ENCODE results near the gene GPR176. TPM values are rescaled to one million over a fixed set of nuclear protein-coding genes. Genes with fewer than 3 reads are reported as not detected.

The GPR176 gene
- total and polyA plus RNA-seq, 9 donors = 0.68 to 8.5 (median 1.8) TPM

DNA sequence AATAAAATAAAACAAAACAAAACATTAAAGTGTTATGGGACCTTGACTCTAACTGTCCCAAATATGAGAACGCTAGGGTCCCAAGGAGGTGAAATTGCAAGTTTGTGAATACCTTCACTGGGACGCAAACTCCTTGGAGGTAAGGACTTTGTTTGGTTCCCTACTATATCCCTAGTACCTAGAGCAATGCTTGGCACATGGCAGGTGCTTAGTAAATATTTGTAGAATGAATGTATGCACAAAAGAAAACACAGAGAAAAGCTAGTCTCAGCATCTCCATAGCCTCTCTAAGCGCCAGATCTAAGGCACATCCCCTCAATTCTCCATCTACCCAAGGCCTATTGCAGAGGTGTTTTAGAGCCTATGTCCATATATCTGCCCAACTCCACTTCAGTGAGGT, 30.5 kb downstream of the GPR176 start:
- intact Hi-C loops (cut with DNase I) = loop anchor here in 1 of 4 donors (10.0 kb wide), 1 partner anchor 65 kb away; no protein-coding TSS in a partner anchor
- no peak for DNase-seq
- Histone ChIP-seq H3K9me3 (no peaks in the 10 kb centered on the region), H3K36me3 (no peaks in the 10 kb centered on the region), H3K27me3 (no peaks in the 10 kb centered on the region), H3K27ac (no peak overlapping the region), H3K4me3 (no peak overlapping the region), H3K4me1 (ENCODE audit: insufficient read depth) (peaks cover 2% of the 10 kb centered on the region)
- WGBS, 3 donors = 91 to 95% (median 92%) methylated on average over 3 of the region's 3 CpGs
- TF ChIP-seq EP300 (IDR thresholded peaks at IDR 0.05) = no peak
- no peak for TF ChIP-seq POLR2A (IDR thresholded peaks at IDR 0.05)
- TF ChIP-seq, protein P1, sequence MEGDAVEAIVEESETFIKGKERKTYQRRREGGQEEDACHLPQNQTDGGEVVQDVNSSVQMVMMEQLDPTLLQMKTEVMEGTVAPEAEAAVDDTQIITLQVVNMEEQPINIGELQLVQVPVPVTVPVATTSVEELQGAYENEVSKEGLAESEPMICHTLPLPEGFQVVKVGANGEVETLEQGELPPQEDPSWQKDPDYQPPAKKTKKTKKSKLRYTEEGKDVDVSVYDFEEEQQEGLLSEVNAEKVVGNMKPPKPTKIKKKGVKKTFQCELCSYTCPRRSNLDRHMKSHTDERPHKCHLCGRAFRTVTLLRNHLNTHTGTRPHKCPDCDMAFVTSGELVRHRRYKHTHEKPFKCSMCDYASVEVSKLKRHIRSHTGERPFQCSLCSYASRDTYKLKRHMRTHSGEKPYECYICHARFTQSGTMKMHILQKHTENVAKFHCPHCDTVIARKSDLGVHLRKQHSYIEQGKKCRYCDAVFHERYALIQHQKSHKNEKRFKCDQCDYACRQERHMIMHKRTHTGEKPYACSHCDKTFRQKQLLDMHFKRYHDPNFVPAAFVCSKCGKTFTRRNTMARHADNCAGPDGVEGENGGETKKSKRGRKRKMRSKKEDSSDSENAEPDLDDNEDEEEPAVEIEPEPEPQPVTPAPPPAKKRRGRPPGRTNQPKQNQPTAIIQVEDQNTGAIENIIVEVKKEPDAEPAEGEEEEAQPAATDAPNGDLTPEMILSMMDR (IDR thresholded peaks at IDR 0.05) = no peak

DNA sequence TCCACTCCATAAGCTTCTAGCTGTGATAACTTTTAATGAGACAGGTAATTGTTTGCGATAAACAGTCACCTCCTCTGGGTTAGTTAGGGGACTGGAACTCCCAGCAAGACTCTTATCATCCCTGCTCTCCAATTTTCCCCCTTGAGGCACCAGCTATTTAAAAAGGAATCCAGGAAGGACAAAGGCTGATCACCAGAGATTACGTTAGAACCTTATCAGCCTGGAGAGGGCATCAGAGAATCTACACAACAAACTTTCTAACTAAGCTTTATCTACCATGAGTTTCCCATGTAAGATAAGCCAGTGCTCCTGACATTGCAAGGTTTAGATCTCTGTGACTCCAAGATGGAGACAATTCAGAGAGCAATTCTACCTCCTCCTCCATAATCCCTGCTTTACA, 31.3 kb downstream of the GPR176 start:
- intact Hi-C loops (cut with DNase I) = loop anchor here in 1 of 4 donors (10.0 kb wide), 1 partner anchor 64 kb away; no protein-coding TSS in a partner anchor
- no peak for DNase-seq
- no peak overlapping the region for H3K4me3 ChIP-seq
- H3K4me1 ChIP-seq (ENCODE audit: insufficient read depth) = peaks cover 2% of the 10 kb centered on the region
- H3K36me3 ChIP-seq = no peaks in the 10 kb centered on the region
- no peaks in the 10 kb centered on the region for H3K9me3 ChIP-seq
- TF ChIP-seq POLR2A (IDR thresholded peaks at IDR 0.05) (no peak), EP300 (IDR thresholded peaks at IDR 0.05) (no peak)
- TF ChIP-seq, protein P1 (IDR thresholded peaks at IDR 0.05) = no peak
- WGBS, 3 donors = 87 to 91% (median 88%) methylated on average over 2 of the region's 2 CpGs
- no peaks in the 10 kb centered on the region for H3K27me3 ChIP-seq
- H3K27ac ChIP-seq = no peak overlapping the region

DNA sequence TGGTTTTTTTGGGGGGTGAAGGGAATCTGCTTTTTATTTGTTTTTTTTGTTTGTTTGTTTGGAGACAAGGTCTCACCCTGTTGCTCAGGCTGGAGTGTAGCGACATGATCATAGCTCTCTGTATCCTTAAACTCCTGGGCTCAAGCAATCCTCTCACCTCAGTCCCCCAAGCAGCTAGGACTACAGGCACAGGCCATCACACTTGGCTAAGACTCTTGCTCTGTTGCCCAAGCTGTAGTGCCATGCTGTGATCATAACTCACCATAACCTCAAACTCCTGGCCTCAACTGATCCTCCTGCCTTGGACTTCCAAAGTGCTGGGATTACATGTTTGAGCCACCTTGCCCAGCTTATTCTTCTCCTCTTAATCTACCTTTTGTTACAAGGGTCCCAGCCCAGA, 31.8 kb downstream of the GPR176 start:
- Histone ChIP-seq H3K9me3 (no peaks in the 10 kb centered on the region), H3K36me3 (no peaks in the 10 kb centered on the region), H3K4me3 (no peak overlapping the region), H3K27me3 (no peaks in the 10 kb centered on the region), H3K27ac (no peak overlapping the region), H3K4me1 (ENCODE audit: insufficient read depth) (peaks cover 2% of the 10 kb centered on the region)
- DNase-seq = no peak
- TF ChIP-seq, protein P1 (IDR thresholded peaks at IDR 0.05) = no peak
- TF ChIP-seq POLR2A (IDR thresholded peaks at IDR 0.05) = no peak
- no peak for TF ChIP-seq EP300 (IDR thresholded peaks at IDR 0.05)
- WGBS, 3 donors = 52 to 94% (median 64%) methylated on average over 1 of the region's 1 CpG
- intact Hi-C loops (cut with DNase I) = loop anchor here in 1 of 4 donors (10.0 kb wide), 1 partner anchor 63 kb away; no protein-coding TSS in a partner anchor

DNA sequence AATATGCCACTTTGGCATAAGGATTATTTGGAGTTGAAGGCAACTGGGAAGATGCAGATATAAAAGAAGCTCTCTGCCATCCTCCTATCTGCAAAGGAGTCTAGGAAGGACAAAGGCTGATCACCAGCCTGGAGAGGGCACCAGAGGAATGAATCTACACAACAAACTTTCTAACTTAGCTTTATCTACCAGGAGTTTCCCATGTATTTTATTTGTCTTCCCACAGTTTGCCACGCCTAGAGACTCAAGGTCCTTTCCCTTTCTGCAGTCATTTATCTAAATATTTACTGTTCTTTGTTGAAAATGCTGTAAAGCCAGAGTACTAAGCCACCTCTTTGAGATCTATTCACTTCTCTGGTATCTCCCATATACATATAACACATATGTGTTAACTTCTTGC, 32.2 kb downstream of the GPR176 start:
- 2 to 17% (median 5%) methylated on average over 1 of the region's 1 CpG for WGBS, 3 donors
- Histone ChIP-seq H3K9me3 (no peaks in the 10 kb centered on the region), H3K4me1 (ENCODE audit: insufficient read depth) (peaks cover 2% of the 10 kb centered on the region), H3K36me3 (no peaks in the 10 kb centered on the region), H3K27ac (no peak overlapping the region), H3K4me3 (no peak overlapping the region), H3K27me3 (no peaks in the 10 kb centered on the region)
- no peak for DNase-seq
- intact Hi-C loops (cut with DNase I) = loop anchor here in 1 of 4 donors (10.0 kb wide), 1 partner anchor 63 kb away; no protein-coding TSS in a partner anchor
- TF ChIP-seq, protein P1 (IDR thresholded peaks at IDR 0.05) = no peak
- TF ChIP-seq POLR2A (IDR thresholded peaks at IDR 0.05) (no peak), EP300 (IDR thresholded peaks at IDR 0.05) (no peak)

Data from ovary (tissue), 9 donors.